HG03457 (cell line): Measurements from ENCODE around the gene PFKL.

Source experiments
- ATAC-seq: cut with Tn5 transposase; IDR thresholded peaks from one replicate; pipeline ENCODE4 v1.9.1; 2021; ENCODE audit warnings: moderate number of reproducible peaks; ENCODE audit not compliant: unreplicated experiment

The PFKL gene

DNA sequence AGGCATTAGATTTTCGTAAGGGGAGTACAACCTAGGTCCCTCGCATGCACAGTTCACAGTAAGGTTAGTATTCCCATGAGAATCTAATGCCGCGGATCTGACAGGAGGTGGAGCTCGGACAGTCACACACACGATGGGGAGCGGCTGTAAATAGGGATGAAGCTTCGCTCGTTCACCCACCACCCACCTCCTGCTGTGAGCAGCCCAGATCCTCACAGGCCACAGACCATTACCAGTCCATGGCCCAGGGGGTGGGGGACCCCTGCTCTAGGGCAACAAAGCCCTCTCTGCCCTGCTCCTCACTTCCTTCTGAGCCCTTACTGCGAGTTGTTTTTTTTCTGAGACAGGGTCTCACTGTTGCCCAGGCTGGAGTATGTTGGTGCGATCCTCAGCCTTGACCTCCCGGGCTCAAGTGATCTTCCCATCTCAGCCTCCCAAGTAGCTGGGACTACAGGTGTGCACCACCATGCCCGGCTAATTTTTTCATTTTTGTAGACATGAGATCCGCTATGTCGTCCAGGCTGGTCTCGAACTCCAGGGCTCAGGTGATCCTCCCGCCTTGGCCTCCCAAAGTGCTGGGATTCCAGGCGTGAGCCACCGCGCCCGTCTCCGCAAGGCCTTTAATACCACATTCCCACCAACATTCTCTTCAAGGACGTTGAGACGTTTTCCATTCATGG is 74.9 kb downstream of the PFKL start:
- no peak for ATAC-seq

DNA sequence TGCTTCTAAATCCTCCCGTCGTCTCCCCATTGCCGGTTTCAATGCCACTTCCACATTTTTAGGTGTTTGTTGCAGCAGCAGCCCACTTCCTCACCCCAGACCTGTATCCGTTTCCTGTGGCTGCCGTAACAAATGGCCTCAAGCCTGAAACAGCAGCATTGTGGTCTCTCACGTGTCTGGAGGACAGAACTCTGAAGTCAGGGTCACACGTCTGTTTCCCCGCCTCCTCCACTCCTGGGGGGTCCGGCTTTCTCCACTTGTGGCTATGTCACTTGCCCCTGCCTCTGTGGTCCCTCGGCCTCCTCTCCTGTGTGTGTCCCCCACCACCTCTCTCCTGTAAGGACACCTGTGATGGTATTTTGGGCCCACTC is 75.4 kb downstream of the PFKL start:
- no peak for ATAC-seq

DNA sequence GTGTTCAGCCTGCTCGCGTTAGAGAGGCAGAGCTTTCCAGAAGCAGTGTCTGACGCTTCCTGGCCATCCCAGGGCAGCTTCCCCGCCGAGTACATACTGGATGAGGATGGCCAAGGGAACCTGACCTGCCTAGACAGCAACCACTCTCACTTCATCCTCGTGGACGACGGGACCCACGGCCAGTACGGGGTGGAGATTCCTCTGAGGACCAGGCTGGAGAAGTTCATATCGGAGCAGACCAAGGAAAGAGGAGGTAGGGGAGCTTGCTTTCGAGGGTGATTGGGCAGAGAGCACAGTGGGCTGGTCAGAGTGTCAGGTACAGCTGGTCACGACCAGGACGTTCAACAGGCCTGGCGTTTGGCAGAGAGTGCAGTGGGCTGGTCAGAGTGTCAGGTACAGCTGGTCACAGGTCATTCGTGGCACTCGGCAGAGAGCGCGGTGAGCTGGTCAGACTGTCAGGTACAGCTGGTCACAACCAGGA is 75.9 kb downstream of the PFKL start:
- no peak for ATAC-seq

DNA sequence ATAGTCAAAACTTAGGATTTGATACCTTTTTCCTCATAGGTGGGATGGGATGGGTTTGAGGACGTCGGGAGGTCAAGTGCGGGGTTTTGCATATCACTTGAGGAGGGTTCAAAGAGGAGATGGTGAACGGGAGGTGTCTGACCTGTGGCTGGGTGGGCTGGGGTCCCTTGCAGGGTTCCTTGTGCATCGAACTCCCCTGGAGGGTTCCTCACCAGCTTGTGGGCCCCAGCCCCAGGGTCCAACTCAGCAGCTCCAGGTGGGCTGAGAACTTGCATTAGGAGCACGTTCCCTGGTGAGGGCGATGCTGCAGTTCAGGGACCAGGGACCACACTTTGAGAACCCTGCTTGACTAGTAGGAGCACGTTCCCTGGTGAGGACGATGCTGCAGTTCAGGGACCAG is 76.8 kb downstream of the PFKL start:
- no peak for ATAC-seq
